Endothelial cell of umbilical vein (primary cell): Measurements from ENCODE around the gene ADRM1.

Experiments used
- CTCF ChIP-seq, 2 donors: IDR thresholded peaks; 1 replicate in 1 of 2; 2 replicates in 1 of 2; pipeline ENCODE4 v1.5.1; 2011; ENCODE audit warnings: low read length in 2 of 2, mild to moderate bottlenecking in 2 of 2, moderate library complexity in 2 of 2, control low read depth in 1 of 2, inconsistent platforms in 1 of 2, low read depth in 1 of 2; ENCODE audit not compliant: insufficient read depth in 1 of 2; ENCODE audit errors: extremely low read depth in 1 of 2
- EZH2 ChIP-seq: IDR thresholded peaks from 2 replicates; pipeline ENCODE4 v1.6.1; 2012; ENCODE audit warnings: borderline replicate concordance, low read depth, mild to moderate bottlenecking, moderate library complexity, low read length, inconsistent platforms; ENCODE audit not compliant: severe bottlenecking
- FOS ChIP-seq: IDR thresholded peaks from 2 replicates; pipeline ENCODE4 v1.6.1; 2011; ENCODE audit warnings: mild to moderate bottlenecking, low read length, moderate library complexity, borderline replicate concordance; ENCODE audit not compliant: insufficient read depth
- GATA2 ChIP-seq: IDR thresholded peaks from 2 replicates; pipeline ENCODE4 v1.7.0; 2011; ENCODE audit warnings: low read depth, mild to moderate bottlenecking, moderate library complexity, mixed read lengths, low read length; ENCODE audit not compliant: insufficient read length, insufficient read depth
- JUN ChIP-seq: IDR thresholded peaks from 2 replicates; pipeline ENCODE4 v1.6.1; 2011; ENCODE audit warnings: borderline replicate concordance, low read depth; ENCODE audit not compliant: insufficient read length, insufficient read depth
- MAX ChIP-seq: IDR thresholded peaks from 2 replicates; pipeline ENCODE4 v1.6.1; 2011; ENCODE audit not compliant: insufficient read depth, insufficient read length
- POLR2A ChIP-seq: IDR thresholded peaks from 2 replicates; pipeline ENCODE4 v1.6.1; 2012; ENCODE audit warnings: low read depth, mild to moderate bottlenecking, control low read depth, low read length
- POLR2AphosphoS5 ChIP-seq: IDR thresholded peaks from 2 replicates; pipeline ENCODE4 v1.6.1; 2012; ENCODE audit warnings: low read depth, mild to moderate bottlenecking, control low read depth, low read length, moderate library complexity; ENCODE audit not compliant: insufficient read depth

DNA sequence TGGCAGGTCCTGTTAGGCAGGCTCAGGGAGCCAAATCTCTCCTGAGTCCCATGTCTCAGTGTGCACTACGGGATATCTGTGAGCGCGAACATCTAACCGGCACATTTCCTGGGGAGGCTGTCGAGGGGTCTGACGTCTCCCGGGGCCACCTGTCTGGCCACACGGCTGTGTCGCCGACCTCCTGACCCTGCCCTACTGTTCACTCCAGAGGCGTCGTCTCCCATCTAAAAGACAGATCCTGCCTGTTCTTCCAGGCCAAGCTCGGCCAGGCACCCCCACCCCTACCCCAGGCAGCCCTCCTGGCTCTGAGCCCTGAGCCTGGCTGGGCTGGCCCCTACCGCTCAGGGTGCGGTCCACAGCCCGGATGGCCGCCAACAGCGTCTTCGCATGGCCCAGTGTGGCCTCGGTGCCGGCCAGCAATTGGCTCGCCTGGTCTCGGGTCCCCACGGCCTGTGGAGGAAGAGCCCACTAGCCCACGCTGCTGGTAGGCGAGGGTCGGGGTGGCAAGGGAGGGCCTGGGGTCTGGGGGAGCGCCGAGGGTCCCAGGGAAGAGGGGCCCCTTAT, 16.6 kb downstream of the ADRM1 start:
- no peak for TF ChIP-seq POLR2A
- no peak for TF ChIP-seq EZH2
- TF ChIP-seq POLR2AphosphoS5, result no peak
- TF ChIP-seq MAX, result no peak
- TF ChIP-seq CTCF (IDR thresholded peaks at IDR 0.05; ENCODE audit: extremely low read depth in 1 of 2, insufficient read depth in 1 of 2, low read depth in 1 of 2, low read length in 2 of 2), result no peak
- TF ChIP-seq JUN, result no peak
- no peak for TF ChIP-seq FOS
- TF ChIP-seq GATA2, result no peak
